OCI-M1 (cell line): ENCODE data around the gene ELFN1.
A peak's percentile ranks its signal among the peaks of the same experiment; 100 is the strongest.

Experiments used
- DNase-seq: peaks from one replicate; lab custom pipeline; 2025; lab: John Stamatoyannopoulos, UW

Gene ELFN1

GRCh38 chr7:1709281-1709680 is 39.2 kb downstream of the ELFN1 start:
- no peak for DNase-seq

DNA sequence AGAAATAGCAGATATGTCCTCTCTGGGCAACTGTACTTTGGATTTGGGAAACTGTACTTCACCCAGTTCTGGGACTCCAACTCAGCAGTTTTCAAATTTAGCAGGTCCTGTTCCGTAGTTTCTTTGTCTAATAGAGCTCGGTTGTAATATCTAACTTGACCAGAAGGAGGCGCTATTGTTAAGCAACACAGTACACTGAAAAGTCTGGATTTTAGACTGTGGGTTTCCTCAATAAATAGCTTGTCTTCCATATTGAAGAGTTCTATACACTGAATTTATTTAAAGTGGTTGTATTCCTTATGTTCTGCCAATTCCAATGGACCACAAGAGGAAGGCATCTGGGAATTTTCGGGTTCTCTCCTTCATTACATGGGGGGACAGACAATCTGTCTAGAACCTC is 39.8 kb downstream of the ELFN1 start:
- peak; percentile 27 for DNase-seq

GRCh38 chr7:1710936-1711335 is 40.9 kb downstream of the ELFN1 start:
- no peak for DNase-seq

DNA sequence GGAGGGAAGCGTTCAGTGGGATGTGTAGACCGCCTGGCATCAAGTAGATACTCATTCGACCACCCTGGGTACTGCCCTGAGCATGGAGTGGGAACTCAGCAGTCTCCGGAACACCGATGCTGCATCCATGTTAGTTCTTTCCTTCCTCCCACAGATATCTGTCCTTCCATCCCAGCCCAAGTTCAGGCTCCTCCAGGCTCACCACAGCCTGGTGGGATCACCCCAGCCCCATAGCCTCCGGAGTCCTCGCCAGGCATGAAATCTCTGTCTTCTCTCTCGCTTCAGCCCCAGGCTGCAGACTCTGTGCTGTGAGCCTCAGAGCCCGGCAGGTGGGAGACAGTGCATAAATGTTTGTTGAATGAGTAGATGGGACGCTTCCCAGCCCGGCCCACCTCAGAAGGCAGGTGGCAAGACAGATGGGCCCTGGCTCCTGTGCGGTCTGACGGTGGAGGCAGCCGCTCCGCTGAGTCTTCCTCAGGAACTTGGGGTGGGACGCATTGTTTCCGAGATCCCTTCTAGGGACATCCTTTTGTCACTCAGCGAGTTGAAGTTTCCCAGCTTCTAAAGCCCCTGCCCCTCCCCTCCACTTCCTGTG is 42.9 kb downstream of the ELFN1 start:
- no peak for DNase-seq

- no peak for DNase-seq
These were observed 43.7 kb downstream of the ELFN1 start for GRCh38 chr7:1713502-1714484.

DNA sequence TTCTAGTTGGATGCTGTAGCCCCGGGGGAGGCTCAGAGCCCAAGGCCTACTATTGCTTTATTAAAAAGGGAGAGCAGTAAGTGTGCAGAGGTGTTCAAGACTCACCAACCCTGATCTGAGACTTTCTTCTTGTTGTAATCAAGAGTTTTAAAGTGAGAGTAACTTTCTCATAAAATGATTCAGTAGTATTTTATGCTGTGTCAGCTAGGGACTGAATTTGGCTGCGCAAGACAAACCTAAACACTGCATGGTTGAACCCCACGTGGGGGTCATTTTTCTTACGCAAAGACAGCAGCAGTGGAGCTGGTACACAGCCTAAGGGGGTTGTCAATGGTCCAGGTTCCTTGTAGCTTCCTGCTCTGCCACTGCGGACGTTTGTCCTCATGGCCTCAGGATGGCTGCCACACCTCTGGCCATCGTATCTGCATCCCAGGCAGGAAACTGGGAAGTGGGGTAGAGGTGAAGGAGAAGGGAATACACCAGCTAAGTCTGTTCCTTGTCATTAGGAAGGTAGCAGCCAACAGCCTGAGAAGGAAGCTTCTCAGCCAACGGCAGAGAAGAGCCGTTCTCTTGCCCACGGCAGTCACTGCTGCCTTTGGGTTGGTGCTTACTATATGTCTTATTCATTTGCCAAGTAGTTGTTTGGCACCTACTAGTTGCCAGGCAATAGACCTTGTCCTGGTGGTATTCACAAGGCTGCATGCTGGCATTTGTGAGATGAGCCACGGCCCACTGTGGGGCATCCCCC is 44.7 kb downstream of the ELFN1 start:
- no peak for DNase-seq

GRCh38 chr7:1715331-1715625 is 45.2 kb downstream of the ELFN1 start:
- no peak for DNase-seq

- no peak for DNase-seq
These were observed 45.6 kb downstream of the ELFN1 start for GRCh38 chr7:1715671-1716074.

- DNase-seq: peak; percentile 0
These were observed 46.4 kb downstream of the ELFN1 start for GRCh38 chr7:1716263-1717094.

- DNase-seq: no peak
These were observed 47.0 kb downstream of the ELFN1 start for GRCh38 chr7:1717095-1717483.

DNA sequence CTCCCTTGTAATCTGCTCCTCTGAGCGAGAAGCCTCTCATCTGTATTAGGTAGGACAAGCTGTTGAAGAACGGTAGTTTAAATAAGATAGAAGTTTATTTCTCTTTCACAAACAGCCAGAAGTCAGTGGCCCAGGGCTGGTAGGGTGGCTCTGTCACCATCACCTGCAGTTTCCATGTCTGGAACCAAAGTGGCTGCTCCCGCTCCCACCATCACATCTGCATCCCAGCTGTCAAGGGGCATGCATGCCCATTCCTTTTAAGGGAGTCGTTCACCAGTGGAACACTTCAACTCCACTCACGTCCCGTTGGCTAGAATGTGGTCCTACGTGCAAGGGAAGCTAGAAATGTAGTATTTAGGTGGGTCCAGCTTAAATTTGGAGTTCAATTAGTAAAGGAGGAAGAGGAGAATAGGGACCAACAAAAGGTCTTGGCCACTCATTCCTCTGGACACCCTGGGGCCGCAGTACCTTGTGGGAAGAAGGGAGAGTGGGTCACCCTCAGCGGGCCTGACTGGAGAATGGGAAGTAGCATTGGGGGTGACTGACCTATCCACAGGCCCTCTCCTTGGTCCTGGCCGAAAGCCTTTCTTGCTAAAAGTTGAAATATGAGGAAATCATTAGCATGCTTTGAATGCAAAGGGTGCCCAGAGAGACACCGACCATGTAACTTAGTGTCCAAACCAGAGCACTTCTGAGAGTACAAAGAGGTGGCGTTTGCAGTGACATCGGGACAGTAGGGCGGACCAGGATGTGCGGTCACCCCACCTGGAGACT is 48.0 kb downstream of the ELFN1 start:
- DNase-seq: no peak

DNA sequence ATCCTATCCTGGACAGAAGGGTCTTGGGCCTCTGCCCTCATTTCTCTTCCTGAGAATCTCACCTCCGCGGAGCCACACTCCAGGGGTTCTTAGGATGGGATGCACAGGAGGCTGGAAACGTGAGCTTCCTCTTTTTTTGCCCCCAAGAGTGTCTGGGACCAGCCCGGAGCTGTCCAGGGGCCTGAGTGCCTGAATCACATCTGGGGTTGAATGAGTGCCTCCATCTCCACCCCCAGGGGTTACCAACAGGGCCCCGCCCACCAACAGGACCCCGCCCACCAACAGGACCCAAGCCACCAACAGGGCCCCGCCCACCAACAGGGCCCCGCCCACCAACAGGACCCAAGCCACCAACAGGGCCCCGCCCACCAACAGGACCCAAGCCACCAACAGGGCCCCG is 48.8 kb downstream of the ELFN1 start:
- DNase-seq: peak; percentile 8

DNA sequence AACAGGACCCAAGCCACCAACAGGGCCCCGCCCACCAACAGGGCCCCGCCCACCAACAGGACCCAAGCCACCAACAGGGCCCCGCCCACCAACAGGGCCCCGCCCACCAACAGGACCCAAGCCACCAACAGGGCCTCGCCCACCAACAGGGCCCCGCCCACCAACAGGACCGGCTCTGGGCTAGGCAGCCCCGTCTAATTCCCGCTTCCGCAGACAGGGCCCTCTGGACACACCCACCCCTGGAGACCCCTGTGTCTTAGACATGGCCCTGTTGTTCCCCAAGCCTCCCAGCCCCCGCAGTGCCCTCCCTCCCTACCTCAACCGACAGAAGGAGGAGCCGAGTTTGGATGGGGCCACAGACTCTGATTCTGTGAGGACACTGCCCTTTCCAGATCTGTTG is 49.2 kb downstream of the ELFN1 start:
- DNase-seq: peak; percentile 0

- no peak for DNase-seq
These were observed 49.8 kb downstream of the ELFN1 start for GRCh38 chr7:1719913-1720312.

DNA sequence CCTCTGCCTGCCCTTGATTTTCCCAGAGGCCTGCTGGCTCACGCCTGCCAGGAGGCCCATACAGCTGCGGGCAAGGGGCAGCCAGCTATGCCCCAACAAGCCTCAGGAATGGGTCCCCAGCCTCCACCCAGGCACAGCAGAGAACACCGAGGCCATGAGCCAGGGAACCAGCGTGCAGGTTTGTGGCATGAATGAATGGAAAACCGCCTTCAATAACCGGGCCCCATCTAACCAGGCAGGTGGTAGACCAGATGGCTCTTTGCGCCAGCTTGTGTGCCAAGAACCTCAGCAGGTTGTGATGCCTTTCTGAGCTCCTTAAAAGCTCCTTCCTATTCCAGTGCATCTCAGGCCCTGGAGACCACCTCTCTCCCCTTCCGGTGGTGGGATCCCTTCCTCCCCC is 50.2 kb downstream of the ELFN1 start:
- peak; percentile 0 for DNase-seq

GRCh38 chr7:1721047-1721690 is 51.1 kb downstream of the ELFN1 start:
- no peak for DNase-seq

DNA sequence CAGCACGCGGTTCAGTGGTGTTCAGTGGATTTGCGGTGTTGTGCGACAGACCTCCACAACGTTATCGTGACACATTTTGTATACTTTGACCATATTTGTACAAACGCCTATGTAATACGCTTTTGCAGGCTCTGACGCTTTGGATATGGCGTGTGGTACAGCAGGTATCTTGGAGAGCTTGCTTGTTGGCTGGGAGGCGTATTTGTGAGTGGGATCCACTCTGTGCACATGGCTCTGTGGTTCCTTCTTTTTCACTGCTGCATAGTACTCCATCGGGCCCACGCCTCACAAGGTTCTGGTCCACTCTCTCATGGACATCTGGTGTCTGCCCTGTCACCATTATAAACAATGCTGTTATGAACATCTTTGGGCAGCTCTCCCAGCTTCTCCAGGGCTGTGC is 53.2 kb downstream of the ELFN1 start:
- no peak for DNase-seq

GRCh38 chr7:1724118-1724910 is 54.2 kb downstream of the ELFN1 start:
- DNase-seq: no peak

DNA sequence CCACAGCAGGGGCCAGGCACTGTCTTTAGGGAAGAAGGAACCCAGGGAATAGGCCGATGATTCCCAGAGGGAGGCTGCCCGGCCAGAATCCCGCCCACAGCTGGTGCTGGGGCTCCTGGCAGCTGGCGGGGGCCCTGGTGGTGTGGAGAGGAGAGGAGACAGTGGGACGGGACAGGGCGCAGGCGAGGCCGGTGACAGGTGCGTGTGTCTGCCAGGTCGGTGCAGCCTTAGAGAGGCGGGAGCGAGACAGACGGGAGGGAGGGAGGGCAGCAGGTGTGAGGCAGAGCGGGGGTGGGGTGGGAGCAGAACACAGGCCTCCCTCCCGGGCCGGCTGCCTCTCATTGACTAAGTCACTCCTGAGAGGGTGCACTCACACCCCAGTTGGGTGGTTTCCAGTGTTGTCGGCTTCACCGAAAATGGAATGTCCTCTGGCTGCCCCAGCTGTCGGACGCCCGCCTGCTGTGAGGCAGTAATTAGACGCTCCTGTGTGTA is 55.2 kb downstream of the ELFN1 start:
- no peak for DNase-seq
